Stimulated activated CD8-positive, alpha-beta memory T cell treated with anti-CD3 and anti-CD28 coated beads, Interleukin-12 subunit alpha, Interleukin-12 subunit beta, amount 100 ng/mL, for 4 hours (primary cell): Measurements from ENCODE around the gene TSPOAP1.

Source experiments
- DNase-seq: peaks from one replicate; pipeline ENCODE4 v3.0.0-alpha.2; 2020; ENCODE audit warnings: low read depth

Gene TSPOAP1, protein sequence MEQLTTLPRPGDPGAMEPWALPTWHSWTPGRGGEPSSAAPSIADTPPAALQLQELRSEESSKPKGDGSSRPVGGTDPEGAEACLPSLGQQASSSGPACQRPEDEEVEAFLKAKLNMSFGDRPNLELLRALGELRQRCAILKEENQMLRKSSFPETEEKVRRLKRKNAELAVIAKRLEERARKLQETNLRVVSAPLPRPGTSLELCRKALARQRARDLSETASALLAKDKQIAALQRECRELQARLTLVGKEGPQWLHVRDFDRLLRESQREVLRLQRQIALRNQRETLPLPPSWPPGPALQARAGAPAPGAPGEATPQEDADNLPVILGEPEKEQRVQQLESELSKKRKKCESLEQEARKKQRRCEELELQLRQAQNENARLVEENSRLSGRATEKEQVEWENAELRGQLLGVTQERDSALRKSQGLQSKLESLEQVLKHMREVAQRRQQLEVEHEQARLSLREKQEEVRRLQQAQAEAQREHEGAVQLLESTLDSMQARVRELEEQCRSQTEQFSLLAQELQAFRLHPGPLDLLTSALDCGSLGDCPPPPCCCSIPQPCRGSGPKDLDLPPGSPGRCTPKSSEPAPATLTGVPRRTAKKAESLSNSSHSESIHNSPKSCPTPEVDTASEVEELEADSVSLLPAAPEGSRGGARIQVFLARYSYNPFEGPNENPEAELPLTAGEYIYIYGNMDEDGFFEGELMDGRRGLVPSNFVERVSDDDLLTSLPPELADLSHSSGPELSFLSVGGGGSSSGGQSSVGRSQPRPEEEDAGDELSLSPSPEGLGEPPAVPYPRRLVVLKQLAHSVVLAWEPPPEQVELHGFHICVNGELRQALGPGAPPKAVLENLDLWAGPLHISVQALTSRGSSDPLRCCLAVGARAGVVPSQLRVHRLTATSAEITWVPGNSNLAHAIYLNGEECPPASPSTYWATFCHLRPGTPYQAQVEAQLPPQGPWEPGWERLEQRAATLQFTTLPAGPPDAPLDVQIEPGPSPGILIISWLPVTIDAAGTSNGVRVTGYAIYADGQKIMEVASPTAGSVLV (N-terminal part only)

DNA sequence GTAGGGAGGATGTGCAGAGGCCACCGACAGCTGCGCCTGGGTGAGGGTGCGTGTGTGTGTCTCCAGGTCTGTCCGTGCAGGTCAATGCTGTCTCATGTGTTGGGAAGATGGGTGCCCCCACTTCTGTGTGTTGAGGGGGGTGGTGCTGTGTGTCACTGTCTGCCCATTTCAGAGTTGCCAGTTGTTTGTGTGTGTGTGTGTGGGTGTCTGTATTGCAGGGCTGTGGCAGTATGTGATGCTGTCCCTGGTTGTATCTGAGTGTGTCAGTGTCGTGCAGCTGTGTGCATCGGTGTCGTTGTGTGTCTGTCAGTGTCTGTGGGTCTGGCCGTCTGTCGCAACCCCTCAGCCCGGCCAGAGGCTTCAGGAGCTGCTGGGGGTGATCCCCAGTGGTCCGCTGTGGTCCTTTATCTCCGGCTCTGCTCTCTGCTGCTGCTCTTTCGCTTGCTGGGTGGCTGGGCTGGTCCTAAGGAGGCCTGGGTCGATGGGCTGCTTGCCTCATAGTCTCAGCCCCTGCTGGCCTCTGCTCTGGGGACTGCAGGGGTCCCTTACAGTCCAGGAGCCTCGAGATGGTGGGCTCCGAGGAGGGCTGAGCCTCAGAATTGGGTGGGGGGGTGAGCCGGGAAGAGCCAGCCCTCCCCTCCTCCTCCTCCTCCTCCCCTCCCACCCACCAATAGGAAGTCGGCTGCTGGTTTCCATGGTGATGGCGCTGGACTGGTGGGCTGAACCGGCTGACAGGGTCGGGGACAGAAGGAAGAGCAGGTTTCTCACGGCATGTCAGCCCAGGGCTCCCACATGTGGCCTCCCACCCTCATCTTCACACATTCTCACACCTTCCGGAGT lies at the start of gene TSPOAP1:
TSPOAP1 (minus strand) TSS at position 601 of the 840 bp plus-strand sequence. CDS start 875 bp downstream, outside the sequence.
- peak; percentile 79 for DNase-seq

DNA sequence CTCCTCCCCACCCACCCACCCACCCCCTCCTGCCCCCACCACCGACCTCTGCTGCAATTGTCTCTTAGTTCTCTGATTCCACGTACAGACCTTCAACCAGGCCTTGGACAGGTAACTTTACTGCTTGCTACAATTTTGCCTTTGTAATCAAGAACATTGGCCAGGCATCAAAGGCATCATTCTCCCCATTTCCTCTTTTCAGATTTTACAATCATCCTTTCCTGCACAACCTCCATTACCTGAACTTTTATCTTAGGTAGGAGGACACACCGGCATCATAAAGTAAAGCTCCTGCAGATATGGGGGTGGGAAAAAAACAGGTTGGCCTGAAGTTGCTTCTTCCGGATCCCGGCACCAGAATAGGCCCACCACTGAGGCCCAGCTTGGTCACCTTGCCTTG lies 49.1 kb upstream of the TSPOAP1 start:
- DNase-seq, result no peak

DNA sequence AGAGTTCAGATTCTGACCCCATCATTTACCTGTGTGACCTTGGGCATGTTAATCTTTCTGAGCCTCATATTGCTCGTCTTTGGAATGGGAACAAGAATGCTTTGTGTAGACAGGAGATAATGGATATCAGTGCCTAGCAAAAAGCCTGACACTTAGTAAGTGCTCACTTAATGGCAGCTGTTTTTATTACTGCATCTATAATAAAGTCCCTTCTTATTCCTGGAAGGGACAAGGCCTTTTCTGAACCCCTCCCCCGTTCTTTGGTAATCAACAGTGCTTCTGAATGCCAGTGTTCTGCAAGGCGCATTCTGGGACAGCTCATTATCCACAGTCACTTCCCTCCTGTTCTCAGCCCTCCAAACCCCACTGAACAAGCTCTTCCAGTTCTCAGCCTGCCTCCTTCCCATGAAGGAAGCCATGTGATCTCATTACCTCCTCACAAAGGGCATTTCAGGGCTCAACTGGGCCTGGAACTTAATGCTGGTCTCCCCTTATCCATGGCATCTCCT lies 48.6 kb upstream of the TSPOAP1 start:
- no peak for DNase-seq

DNA sequence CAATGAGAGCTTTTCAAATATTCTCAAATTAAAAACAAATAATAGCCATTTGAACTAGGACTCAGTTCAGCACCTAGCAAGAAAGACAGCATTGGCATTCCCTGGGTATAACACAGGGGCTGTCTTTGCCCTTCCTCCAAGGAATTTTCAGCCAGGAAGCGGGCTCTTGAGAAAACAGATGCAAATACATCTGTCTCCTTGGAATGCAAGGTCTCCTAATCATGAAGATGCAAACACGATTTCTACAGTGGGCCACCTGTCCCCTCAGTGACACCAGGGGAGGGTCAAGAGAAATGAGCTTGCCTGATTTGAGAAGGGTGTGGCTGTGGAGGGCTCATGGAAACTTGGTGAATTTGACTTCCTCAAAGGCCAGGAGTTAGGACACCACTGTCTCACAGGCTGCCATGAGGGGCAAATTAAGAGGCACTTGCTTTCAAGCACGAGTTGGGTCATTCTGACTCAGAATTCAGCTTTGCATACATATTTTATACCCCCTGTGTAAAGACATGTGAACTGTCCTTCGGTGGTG lies 47.9 kb upstream of the TSPOAP1 start:
- DNase-seq, result no peak

DNA sequence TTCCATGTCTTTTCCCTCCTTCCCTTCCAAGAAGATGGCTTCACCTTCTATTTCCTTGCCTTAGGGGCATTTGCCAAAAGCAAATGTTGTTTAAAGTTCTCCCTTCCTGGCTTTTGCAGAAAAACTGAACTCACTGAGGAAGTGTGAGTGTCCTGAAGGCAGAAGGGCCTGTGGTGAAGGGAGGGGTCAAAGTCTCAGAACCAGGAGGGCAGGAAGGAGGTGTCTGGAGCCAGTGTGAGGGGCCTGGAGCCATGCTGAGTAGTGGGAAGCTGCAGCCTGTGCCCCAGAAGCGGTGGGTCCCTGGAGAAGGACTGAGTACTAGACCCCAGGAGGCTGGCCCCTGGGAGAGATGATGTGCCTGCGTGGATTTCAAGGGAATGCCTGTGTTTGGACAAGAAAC lies 47.2 kb upstream of the TSPOAP1 start:
- no peak for DNase-seq

DNA sequence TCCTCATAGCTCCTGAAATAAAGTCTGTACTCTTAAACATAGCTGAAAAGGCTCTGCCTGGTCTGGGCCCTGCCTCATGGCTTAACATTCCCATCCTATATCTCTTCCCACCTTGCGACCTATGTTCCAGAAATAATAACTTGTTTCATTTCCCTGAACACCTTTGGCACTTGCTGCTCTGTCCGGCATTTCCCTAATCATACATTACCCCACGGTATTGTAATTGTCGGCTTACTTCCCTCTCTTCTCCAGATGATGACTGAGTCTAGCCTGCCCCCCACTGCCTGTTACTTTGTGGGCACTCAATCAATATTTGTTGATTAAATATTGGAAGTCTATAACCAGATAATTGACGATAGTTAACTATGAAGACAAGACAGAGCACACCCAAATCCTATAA lies 46.7 kb upstream of the TSPOAP1 start:
- DNase-seq, result no peak

DNA sequence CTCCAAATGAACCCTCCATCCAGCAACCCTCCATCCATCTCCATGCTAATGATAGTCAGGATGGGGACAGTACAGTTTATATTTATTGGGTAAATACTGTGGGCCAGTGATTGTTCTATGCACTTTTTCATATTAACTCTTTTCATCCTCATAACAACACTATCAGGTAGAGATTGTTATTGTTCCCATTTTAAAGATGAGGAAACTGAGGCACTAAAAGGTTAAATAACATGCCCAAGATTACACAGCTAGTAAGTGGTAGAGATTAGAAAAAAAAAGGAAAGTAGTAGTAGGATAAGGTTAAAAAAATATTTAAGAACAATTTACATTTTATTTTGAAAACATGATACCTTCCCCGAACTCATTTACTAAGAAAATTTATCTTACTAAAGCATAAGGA lies 45.3 kb upstream of the TSPOAP1 start:
- no peak for DNase-seq

DNA sequence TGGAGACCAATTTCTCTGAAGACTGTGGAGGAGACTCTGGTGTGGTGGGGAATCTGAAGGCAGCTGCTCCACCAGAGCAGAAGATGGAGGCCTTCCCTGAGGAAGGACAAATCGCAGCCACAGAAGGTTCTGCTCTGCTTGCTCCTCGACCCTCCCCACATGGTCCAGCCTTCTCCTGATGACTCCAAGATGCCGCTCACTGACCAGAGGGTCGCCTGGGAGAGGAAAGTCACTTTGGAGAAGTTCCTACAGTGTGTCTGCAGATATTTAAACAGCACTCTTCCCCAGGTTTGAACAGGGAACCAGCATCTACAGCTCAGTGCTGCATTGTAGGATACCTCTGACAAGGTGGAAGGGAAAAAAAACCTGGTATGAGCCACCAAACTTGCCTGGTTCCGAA lies 44.4 kb upstream of the TSPOAP1 start:
- DNase-seq, result no peak

DNA sequence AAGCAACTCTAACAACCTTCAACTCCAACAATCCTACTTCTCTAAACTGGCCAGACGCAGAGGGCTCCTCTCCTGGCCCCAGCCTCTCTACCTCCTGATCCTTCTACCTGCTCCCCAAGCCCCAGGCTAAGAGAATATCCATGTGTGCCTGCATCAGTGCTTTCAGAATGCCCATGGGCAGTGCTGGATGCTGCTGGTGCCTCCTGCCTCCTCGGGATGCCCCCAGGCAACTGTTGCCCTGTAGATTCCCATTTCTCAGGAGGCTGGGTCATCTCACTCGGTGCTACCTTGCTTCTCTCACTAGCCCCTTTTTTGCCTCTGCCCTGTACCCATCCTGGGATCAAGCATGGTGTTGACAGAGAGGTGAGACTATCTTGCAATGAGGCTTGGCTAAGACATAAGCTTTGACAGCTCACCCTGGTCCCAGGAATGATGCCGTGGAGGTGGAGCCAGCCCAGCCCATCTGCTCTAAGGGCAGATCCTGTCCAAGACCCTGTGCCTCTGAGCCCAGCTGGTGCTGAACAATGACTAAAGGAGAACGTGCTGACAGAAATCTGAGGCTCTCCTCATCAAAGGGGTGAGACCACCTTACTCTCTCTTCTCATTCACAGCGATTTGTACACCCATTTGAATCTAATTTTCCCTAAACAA lies 42.8 kb upstream of the TSPOAP1 start:
- DNase-seq, result no peak

DNA sequence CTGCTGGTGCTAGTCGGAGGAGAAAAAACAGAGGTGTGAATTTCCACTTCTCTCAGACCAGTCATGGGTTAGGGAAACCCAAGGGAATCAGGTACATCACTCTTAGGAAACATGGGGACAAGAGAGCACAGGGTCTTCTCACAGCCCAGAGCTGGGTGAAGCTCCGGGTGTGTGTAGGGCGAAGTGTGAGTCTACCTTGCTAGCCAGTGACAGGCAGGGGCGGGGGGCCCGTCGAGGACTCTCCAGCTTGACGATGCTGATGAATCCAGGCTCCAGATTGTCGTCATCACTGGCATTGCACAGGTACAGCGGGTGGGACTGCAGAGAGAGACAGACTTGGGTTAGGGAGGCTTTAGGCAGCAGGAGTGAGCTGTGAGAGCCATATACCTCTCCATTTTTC lies 42.1 kb upstream of the TSPOAP1 start:
- DNase-seq, result no peak

DNA sequence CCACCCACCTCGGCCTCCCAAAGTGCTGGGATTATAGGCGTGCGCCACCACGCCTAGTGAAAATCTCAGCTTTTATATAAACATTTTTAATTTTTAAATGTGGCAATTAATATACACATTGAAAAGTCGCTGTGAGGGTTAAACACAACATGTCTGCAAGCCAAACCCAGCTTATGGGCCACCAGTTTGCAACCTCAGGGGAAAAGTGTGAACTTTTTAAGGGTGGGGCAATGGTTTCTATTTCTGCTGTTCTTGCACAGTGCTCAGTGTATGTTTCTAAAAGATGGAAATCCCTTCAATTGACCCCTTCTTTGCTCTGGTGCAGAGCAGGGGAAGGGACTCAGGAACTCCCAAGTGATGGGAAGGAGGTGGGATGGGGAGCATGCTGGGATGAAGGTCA lies 41.7 kb upstream of the TSPOAP1 start:
- DNase-seq, result no peak

DNA sequence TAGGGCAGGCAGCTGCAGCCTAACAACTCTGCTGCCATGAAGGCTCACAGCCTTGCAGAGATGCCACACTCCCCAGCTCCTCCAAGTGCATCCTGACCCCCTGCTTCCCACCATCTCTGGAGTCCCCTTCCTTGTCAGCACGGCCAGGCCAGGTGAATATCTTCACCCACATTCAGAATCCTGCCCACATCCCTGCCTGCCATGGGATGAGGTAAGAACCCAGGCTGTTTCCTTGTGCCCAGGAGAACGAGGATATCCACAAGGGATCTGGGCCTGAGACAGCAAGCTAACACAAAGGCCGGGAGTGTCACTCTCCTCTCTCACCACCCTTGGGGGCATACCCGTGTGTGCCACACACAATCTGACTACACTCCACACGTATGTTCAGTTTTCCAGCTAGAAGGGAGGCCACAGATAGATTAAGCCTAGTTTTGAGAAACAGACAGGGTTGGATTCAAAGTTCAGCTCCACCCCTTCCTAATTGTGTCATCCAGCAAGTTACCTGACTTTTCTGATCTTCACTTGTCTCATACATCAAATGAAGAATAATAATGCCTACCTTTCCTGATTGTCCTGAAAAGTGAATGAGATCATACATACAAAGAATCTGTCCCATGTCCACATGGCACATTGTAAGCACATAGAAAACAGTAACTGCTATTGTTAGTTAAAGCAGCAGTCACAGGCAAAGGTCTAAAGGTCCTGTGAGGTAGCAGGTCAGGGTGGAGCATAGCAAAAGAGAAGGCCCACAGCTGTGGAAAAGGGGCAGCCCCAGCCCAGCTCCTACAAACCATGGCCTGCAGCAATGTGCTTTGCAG lies 40.8 kb upstream of the TSPOAP1 start:
- DNase-seq, result no peak

DNA sequence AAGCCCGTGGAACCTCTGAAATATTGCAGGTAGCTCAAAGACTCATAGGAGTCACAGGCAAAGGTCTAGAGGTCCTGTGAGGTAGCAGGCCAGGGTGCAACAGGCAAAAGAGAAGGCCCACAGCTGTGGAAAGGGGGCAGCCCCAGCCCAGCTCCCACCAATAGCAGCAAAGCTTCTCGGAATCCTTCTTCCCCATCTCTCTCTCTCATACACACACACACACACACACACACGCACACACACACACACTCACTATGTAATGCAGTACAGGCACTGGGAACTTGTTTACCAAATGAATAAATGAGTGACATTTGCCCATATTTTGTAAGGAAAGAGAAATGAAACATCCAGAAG lies 40.2 kb upstream of the TSPOAP1 start:
- DNase-seq, result no peak

DNA sequence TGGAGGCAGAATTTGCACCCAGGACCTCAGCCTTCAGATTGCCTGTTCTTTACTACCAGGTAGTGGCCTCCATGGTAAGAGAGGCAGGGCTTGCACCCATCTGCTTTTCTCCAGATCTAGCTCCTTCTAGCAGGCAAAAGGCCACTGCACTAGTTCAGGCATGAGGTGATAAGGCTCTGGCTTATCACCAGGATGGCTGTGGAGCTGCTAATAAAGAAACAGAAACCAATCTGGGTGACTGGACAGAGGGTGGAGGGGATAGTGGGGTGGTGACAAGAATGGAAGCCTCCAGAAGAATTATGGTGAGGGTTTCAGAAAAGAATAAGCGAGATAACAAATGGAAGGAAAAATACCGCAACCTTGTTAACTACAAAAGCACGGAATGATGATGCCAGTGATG lies 38.9 kb upstream of the TSPOAP1 start:
- DNase-seq, result no peak

DNA sequence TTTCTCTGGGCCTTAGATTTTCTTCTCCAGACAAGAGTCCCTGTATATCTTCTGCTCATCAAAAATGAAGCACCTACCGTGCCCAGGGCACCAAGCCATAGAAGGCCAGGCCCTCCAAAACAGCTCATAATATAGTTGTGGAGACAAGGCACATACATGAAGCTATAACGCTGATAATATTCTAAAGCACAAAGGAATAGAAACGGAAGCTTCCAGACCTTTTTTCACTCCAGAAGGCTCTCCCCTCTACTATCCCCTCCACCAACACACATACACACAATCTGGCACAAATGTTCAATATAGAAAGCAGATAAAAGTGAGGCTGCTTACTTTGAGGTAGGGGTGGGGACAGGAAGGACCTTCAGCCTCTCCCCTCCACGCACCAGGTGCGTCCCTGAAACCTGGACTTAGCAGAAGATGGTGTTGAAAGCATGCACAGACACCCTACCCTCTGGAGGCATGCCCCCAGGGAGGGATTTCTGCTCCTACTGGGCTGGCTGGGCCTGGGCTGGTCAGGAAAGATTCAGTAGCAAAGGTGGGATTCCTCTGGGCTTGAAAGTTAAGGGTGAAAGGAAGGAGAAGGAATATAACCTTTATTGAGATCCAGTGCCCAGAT lies 37.5 kb upstream of the TSPOAP1 start:
- no peak for DNase-seq

DNA sequence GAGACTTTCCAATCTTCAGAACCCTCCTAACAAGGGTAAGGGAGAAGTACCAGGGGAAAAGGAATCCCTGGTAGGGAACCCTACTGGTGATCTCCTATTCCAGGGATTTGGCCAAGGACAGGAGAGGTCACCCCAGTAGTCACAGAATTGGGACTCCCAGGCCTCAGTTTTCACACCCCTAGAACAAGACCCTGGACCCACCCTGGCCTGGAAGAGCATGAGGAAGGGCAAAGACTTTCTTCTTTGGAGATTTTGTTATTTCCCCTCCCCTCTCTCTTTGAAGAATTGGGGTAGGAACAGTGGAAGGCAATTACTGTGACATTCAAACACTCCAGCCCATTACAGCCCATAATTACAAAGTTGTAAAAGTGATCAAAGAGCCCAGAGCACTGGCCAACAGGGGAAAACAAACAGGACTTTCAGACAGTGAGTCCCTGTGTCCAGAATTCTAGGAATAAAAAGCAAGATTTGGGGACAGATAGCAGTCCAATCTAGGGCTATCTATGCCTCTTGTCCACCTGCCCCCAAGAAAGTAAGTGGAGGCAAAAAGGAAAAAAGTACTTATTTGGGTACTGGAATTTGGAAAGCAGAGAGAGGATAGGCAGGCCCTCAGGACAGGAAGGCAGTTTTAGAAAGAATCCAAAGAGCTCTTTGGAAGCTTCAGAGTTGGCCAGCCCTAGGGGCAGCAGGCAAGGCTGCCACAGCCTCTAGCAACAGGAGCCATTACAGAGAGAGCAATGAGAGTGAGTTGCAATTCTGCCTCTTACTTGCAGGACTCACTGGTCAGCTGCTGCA lies 36.8 kb upstream of the TSPOAP1 start:
- DNase-seq, result no peak

DNA sequence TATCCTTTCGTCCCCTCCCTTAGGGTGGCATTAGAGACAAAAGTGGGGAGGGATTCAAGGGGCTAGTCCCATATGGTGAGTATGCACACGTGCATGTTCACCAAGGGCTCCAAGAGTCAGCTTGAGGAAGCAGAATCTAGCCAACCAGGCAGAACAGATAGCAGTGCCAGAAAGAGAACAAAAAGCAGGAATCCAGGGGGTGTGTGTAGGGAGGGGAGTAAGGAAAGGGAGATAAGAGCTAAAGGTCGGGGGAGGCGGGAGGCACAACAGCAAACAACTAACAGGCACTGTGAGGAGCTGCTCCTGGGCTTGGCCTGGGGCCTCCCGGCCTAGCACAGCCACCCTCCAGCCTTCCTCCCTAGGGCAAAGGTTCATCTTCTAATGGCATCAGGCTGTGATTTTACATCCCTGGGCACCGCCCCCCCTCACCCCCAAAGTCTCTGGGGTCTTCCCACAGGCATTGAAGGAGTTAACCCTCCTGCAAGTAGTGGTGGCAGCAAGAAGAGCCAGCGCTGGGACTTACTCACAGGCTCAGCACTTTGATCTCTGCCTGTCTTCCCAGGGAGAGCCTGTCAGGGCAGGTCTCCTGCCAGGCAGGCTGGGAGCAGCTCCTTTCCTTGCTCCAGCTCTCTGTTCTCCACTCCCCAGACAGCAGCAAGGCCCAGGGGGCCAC lies 35.8 kb upstream of the TSPOAP1 start:
- no peak for DNase-seq

DNA sequence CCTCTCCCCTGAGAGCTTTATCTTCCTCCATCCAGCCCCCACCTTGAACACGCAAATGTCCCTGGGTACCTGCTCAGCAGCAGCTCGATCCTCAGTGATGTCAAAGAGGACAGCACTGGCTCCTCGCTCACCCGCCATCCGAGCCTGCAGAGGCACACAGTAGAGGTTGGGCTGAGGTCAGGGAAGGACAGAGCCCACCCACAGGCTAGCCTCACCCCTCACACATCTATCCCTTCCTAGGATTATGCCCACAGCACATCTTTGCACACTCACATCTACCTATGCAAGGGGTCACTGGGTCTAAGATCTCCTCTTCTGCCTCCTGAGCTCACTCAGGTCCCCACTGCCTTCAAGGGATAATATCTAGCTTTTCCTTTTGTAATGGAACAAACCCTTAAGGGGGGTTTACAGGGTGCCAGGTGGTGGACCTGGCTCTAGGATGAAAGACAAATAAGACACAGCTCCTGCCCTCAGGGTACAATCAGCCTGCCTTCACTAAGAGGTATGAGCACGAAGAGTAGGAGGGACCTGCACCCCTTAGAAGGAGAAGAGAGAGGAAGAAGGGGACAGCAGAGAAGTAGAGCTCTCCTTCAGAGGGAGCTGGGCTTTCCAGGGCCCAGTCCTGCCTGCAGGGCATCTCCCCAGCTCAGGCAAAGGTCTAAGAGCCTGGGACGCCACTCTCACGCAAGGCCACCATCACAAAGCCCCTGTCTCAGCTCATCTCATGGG lies 35.0 kb upstream of the TSPOAP1 start:
- DNase-seq, result no peak
